HUES64 (cell line): ENCODE measurements around the gene C1QTNF12.
"Not testable (repeated sequence)": the region's sequence is repeated elsewhere in the genome, so short reads cannot be mapped to it uniquely, and the experiment has no call there.

Experiments used
- H3K27ac ChIP-seq: 2 replicates; pipeline ENCODE4 v1.7.0; 2013; ENCODE audit warnings: low read depth, low read length, inconsistent platforms
- H3K27me3 ChIP-seq: 2 replicates; pipeline ENCODE4 v1.6.1; 2013; ENCODE audit warnings: mild to moderate bottlenecking, low read length; ENCODE audit not compliant: insufficient read depth
- H3K36me3 ChIP-seq: 2 replicates; pipeline ENCODE4 v1.6.1; 2013; ENCODE audit warnings: mild to moderate bottlenecking, low read length; ENCODE audit not compliant: insufficient read depth
- H3K4me1 ChIP-seq: 2 replicates; pipeline ENCODE4 v1.6.1; 2013; ENCODE audit warnings: mild to moderate bottlenecking, low read length, moderate library complexity; ENCODE audit not compliant: insufficient read depth
- H3K4me3 ChIP-seq: 2 replicates; pipeline ENCODE4 v1.5.1; 2013; ENCODE audit warnings: mild to moderate bottlenecking, low read length, moderate library complexity
- H3K9ac ChIP-seq: 2 replicates; pipeline ENCODE4 v1.6.1; 2013; ENCODE audit warnings: mild to moderate bottlenecking, low read depth, low read length
- H3K9me3 ChIP-seq: 2 replicates; pipeline ENCODE4 v1.6.1; 2013; ENCODE audit warnings: low read depth, low read length; ENCODE audit not compliant: insufficient read depth
- WGBS: fragments of 150-250, 120-280 bp; methylation state at CpG from one replicate; pipeline ENCODE4 v1.1.7; 2013; ENCODE audit warnings: missing lambda C conversion rate; 5-methylcytosine and 5-hydroxymethylcytosine counted together

C1QTNF12 gene

DNA sequence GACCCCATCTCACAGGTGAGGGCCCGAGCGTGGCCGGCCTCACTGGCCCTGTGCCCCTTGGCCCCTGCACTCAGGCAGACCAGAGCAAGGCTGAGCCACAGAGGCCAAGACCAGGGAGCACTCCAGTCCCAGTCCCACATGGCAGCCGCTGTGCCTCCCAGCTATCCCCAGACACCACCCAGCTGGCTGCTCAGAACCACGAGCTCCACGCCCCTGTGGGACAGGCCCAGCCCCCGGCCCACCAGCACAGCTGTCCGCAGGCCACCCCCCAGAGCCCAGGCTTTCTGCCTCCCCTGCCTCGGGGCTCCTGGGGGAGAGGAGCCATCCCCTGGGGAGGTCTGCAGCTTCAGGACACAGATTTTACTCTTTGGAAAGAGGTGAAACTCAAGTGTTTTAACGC is 9.1 kb upstream of the C1QTNF12 start:
- Histone ChIP-seq H3K9me3 (no peaks in the 10 kb centered on the region), H3K36me3 (peaks cover 60% of the 10 kb centered on the region), H3K27ac (no peak overlapping the region), H3K4me1 (peaks cover 6% of the 10 kb centered on the region; the same call in 1 of the 2 replicates), H3K9ac (no peak overlapping the region), H3K4me3 (no peak overlapping the region), H3K27me3 (no peaks in the 10 kb centered on the region)
- WGBS = 90% methylated on average over 10 of the region's 10 CpGs

DNA sequence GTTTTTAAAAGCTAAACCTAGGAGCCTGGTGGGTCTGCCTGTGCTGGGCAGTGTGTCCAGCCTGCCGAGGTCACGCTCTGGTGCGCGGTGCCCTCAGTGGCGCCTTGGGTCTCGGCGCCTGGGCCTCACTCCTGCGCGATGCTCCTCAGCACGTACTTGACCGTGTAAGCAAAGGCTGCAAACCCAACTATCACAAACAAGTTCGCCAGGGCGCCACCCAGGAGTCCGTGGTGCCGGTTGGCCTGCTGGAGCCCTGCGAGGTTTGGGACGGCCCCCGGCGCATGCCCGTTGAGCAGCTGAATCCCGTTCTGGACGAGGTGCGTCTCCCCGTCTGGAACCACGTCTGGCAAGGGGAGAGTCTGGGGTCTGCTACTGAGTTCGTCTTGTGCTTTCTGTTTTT is 8.6 kb upstream of the C1QTNF12 start:
- WGBS = 97% methylated on average over 26 of the region's 26 CpGs
- no peak overlapping the region for H3K9ac ChIP-seq
- peaks cover 6% of the 10 kb centered on the region; the same call in 1 of the 2 replicates for H3K4me1 ChIP-seq

DNA sequence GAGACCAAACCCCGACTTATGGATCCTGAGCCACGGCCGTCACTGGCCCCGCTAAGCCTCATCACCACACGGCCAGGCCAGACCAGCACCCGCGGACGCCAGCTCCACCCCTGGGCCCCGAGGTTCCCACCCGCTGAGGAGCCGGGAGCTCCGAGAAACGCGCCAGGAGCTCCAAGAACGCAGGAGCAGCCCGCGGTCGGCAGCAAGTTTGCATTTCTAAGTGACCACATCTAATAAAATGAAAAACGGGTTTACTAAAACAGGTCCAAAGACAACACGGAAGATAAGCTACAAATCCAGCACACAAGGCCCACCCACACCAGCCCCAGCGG is 8.1 kb upstream of the C1QTNF12 start:
- WGBS = 94% methylated on average over 21 of the region's 21 CpGs

More for the DNA sequence above, 8.6 kb upstream of the C1QTNF12 start:
- no peak overlapping the region for H3K27ac ChIP-seq
- H3K9me3 ChIP-seq = no peaks in the 10 kb centered on the region
- peaks cover 55% of the 10 kb centered on the region for H3K36me3 ChIP-seq
- H3K4me3 ChIP-seq = no peak overlapping the region
- H3K27me3 ChIP-seq = no peaks in the 10 kb centered on the region

DNA sequence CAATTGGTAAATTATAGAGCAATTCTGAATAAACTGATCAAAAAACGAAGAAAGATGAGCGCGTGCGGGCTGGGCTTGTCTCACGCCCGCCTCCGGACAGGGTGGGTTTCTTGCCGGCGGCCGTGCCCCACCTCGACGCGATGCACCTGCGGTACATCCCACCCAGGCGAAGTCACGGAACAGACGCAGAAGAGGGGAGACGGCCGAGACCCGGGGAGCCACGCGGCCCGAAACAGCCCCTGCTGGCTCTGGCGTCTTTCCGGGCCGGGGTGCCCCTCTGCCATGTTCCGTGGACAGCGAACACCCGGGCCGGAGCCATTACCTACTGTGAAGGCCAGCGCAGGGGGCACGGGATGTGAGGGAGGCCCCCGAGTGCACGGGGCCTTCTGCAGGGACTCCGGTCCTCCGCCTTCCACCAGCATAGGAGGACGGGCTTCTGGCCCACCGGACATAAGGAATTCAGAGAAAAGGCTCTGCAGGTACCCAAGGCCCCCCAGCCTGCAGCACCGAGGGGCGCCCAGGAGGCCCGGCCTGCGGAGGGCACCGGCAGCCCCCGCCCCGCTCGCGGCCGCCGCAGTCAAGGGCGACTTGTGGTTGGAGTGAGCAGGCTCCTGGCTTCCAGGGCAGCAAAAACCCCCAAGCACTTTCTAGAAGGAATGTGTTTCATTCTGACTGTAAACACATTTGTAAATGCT is 7.6 kb upstream of the C1QTNF12 start:
- Histone ChIP-seq H3K27me3 (no peaks in the 10 kb centered on the region), H3K27ac (no peak overlapping the region), H3K36me3 (peaks cover 48% of the 10 kb centered on the region), H3K9ac (no peak overlapping the region), H3K9me3 (no peaks in the 10 kb centered on the region), H3K4me3 (no peak overlapping the region), H3K4me1 (peaks cover 6% of the 10 kb centered on the region; the same call in 1 of the 2 replicates)
- 97% methylated on average over 50 of the region's 50 CpGs for WGBS

More for the DNA sequence above, 8.1 kb upstream of the C1QTNF12 start:
- Histone ChIP-seq H3K4me3 (no peak overlapping the region), H3K4me1 (peaks cover 6% of the 10 kb centered on the region; the same call in 1 of the 2 replicates), H3K27me3 (no peaks in the 10 kb centered on the region), H3K9me3 (no peaks in the 10 kb centered on the region), H3K27ac (no peak overlapping the region), H3K36me3 (peaks cover 51% of the 10 kb centered on the region), H3K9ac (no peak overlapping the region)

DNA sequence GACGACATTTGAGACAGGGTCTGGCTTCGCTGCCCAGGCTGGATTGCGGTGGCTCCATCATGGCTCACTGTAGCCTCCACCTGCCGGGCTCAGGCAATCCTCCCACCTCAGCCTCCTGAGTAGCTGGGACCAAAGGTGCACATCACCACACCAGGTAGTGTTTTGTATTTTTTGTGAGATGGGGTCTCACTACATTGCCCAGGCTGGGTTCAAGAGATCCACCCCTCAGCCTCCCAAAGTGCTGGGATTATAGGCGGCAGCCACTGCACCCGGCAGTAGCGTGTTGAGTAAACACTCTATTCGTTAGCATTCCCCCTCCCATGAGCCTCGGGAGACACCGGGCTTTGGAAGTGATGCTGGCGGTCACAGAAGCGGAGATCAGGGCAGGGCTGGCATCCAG is 6.8 kb upstream of the C1QTNF12 start:
- peaks cover 6% of the 10 kb centered on the region; the same call in 1 of the 2 replicates for H3K4me1 ChIP-seq
- H3K27ac ChIP-seq = no peak overlapping the region
- peaks cover 44% of the 10 kb centered on the region for H3K36me3 ChIP-seq
- WGBS = 95% methylated on average over 12 of the region's 12 CpGs
- no peaks in the 10 kb centered on the region for H3K9me3 ChIP-seq
- H3K27me3 ChIP-seq = no peaks in the 10 kb centered on the region
- H3K4me3 ChIP-seq = no peak overlapping the region
- no peak overlapping the region for H3K9ac ChIP-seq

DNA sequence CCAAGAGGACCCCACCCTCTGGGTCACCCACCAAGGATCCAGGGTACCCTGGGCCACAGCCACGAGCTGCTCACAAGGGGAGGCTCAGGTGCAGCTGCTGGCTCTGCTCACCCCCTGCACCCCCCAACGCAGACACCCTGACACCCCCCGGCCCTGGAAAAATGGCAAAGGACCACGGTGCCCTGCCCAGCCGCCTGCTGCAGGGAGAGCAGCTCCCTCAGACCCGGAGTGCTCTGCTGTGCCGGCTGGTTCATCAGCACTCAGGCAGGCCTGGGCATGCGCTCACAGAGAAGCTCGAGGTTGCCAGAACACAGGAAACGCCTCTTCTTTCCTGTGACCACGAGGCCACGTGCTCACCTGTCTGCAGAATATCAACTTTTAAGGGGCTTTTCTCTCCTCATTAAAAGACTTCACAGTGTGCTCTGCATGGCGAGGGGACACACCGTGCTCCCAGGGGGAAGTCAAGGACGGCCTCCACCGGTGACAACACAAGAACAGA is 4.3 kb upstream of the C1QTNF12 start:
- Histone ChIP-seq H3K9me3 (no peaks in the 10 kb centered on the region), H3K27me3 (peaks cover 20% of the 10 kb centered on the region), H3K9ac (no peak overlapping the region), H3K27ac (peak overlapping the region; percentile 5; the same call in 1 of the 2 replicates), H3K4me1 (no peaks in the 10 kb centered on the region), H3K4me3 (no peak overlapping the region), H3K36me3 (peaks cover 34% of the 10 kb centered on the region)
- 90% methylated on average over 16 of the region's 16 CpGs for WGBS

DNA sequence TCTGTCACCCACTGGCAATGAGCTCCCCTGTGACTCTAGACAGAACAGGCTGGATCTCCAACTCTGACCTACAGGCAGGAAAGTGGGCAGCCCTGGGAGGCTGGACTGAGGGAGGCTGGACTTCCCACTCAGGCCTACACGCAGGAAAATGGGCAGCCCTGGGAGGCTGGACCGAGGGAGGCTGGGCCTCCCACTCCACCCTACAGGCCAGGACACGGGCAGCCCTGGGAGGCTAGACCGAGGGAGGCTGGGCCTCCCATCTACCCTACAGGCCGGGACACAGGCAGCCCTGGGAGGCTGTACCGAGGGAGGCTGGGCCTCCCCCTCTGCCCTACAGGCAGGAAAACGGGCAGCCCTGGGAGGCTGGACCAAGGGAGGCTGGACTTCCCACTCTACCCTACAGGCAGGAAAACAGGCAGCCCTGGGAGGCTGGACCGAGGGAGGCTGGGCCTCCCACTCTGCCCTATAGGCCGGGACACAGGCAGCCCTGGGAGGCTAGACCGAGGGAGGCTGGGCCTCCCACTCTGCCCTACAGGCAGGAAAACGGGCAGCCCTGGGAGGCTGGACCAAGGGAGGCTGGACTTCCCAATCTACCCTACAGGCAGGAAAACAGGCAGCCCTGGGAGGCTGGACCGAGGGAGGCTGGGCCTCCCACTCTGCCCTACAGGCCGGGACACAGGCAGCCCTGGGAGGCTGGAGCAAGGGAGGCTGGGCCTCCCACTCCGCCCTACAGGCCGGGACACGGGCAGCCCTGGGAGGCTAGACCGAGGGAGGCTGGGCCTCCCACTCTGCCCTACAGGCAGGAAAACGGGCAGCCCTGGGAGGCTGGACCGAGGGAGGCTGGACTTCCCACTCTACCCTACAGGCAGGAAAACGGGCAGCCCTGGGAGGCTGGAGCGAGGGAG is 1.7 kb upstream of the C1QTNF12 start:
- not testable (repeated sequence) for H3K9me3 ChIP-seq, H3K9ac ChIP-seq, H3K4me3 ChIP-seq, H3K4me1 ChIP-seq, H3K36me3 ChIP-seq, H3K27ac ChIP-seq
- WGBS = 95% methylated on average over 21 of the region's 21 CpGs
- peaks cover 23% of the 10 kb centered on the region for H3K27me3 ChIP-seq

DNA sequence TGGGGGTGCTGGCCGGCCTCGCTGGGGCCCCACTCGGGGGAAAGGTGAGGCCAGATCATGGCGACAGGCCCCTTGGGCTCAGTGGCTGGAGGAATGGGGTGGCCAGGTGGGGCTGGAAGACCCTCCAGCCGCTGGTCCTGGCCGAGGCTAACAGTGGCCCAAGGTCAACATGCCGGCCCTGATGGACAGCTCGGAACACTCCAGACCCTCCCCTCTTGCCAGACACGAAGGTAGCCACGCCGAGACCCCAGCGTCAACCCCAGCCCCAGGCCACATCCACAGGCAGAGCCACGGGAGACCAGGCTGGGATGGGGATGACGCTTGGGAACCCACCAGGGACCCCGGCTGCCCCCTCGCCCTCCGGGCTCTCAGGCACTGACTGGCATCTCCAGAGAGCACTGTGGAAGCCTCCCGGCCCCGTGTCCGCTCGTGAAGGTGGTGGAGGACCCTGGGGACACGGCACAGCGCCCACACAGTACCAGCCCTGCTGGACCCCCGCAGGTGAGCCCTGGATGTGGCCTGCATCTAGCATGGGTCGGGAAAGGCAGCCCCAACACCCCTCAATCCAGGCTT is 905 bp upstream of the C1QTNF12 start:
- Histone ChIP-seq H3K27me3 (peaks cover 23% of the 10 kb centered on the region), H3K4me3 (no peak overlapping the region), H3K27ac (no peak overlapping the region), H3K9ac (no peak overlapping the region), H3K9me3 (no peaks in the 10 kb centered on the region), H3K36me3 (0 out of 2 replicates have a peak, but pooled peaks cover under 1% of the 10 kb centered on the region), H3K4me1 (no peaks in the 10 kb centered on the region)
- 79% methylated on average over 25 of the region's 25 CpGs for WGBS

DNA sequence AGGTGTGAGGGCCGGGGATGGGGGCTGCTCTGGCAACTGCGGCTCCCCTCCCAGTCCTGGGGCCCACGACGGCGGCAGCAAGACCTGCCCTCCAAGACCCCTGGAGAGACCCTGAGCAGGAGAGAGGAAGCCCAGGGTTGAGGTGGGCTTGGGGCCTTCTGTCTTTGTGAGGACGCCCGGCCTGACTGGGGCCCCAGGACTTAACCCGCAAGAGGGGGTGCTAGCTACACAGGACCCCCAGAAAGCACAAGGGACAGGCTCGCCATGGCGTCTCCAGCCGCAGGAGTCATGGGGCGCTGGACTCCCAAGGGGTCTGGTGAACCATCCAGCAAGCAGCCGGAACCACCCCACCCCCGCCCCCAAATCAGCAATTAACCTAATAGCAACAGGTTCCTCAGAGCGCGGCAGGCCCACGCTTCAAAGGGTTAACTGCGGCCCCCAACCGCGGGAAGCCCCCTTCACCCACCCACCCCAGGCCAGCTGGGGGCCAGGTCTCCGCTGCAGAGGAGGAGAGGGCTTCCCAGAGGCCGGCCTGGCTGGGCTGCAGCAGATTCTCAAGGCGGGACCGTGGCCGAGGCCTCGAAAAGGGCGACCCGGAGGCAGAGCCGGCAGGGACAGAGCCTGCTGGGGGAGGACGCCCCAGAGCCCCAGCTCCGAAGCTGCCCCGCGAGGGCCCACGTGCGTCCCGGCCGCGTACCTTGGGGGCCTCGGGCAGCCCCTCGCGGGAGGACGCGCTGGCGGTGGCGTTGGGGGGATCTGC is 525 bp downstream of the C1QTNF12 start:
- 41% methylated on average over 45 of the region's 45 CpGs for whole genome bisulfite sequencing
- Histone ChIP-seq H3K9me3 (no peaks in the 10 kb centered on the region), H3K9ac (peak overlapping the region; percentile 44; the same call in 1 of the 2 replicates), H3K36me3 (no peaks in the 10 kb centered on the region), H3K27ac (no peak overlapping the region), H3K4me3 (peak overlapping the region; percentile 36), H3K27me3 (peaks cover 23% of the 10 kb centered on the region), H3K4me1 (no peaks in the 10 kb centered on the region)

DNA sequence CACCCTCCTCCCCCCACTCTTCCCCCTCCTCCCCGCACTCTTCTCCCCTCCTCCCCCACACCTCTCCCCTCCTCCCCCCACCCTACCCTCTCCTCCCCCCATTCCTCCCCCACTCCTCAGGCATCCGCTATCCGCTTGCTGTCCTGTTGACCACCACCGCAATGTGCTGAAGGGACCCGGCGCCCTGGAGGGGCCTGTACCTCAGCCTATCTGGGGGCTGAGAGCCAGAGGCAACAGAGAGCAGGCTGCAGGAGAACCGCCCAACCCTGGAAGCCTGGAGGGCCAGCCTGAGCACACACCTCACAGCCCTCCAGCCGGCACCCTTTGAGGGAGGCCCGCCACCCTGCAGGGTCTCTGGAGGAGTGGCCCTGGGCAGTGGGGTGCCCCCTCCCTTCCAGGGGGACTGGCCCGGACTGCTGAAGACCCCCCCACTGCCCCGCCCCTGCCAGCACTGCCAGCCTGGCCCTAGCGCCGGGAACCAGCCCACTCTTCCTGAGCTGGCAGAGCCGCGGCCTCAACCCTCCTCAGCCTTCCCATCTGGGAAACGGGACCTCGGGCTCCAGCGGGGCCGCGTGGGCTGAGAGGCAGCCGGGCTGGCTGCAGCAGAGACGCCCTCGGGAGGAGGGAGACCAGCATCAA is 1.2 kb downstream of the C1QTNF12 start:
- peaks cover 23% of the 10 kb centered on the region for H3K27me3 ChIP-seq
- no peak overlapping the region for H3K4me3 ChIP-seq
- H3K9me3 ChIP-seq = no peaks in the 10 kb centered on the region
- WGBS = 86% methylated on average over 22 of the region's 23 CpGs
- no peaks in the 10 kb centered on the region for H3K4me1 ChIP-seq
- no peak overlapping the region for H3K27ac ChIP-seq
- H3K9ac ChIP-seq = no peak overlapping the region
- H3K36me3 ChIP-seq = no peaks in the 10 kb centered on the region
